Activated T-helper 2 cell treated with anti-CD3 and anti-CD28 coated beads, Interferon-gamma antibody, Interleukin-2, Interleukin-4, amounts not matched to agents 10 μg/mL and 5 μg/mL and 100 μg/mL, durations not matched to agents 14 hours and 24 hours and 36 hours (primary cell): ENCODE data around the gene TENT5A. TPM values are rescaled to one million over a fixed set of nuclear protein-coding genes. Genes with fewer than 3 reads are reported as not detected.
A peak's percentile ranks its signal among the peaks of the same experiment; 100 is the strongest.

Experiments
- DNase-seq: peaks from one replicate; pipeline ENCODE4 v3.0.0; 2021; ENCODE audit warnings: low spot score
- H3K27ac Mint-ChIP-seq: one replicate; pipeline ENCODE4 v1.8.0; 2021; ENCODE audit warnings: mixed read lengths
- H3K27me3 Mint-ChIP-seq: one replicate; pipeline ENCODE4 v1.8.0; 2021; ENCODE audit warnings: low read depth, mixed read lengths
- H3K36me3 Mint-ChIP-seq: one replicate; pipeline ENCODE4 v1.8.0; 2021; ENCODE audit warnings: low read depth, mixed read lengths
- H3K4me1 Mint-ChIP-seq: one replicate; pipeline ENCODE4 v1.8.0; 2021; ENCODE audit warnings: low read depth, mixed read lengths
- H3K4me3 Mint-ChIP-seq: one replicate; pipeline ENCODE4 v1.8.0; 2021; ENCODE audit warnings: low read depth, mild to moderate bottlenecking, moderate library complexity, mixed read lengths
- H3K9me3 Mint-ChIP-seq: one replicate; pipeline ENCODE4 v1.8.0; 2021; ENCODE audit warnings: mixed read lengths
- intact Hi-C: fragments of 100-400 bp; cut with micrococcal nuclease; formaldehyde crosslinking; loops from one replicate; pipeline ENCODE4 v1.15.1; 2023
- total RNA-seq: library from RNA; stranded (reverse); gene quantifications from 2 replicates; pipeline ENCODE4 v1.2.3, GENCODE V29; 2022

Gene TENT5A
- total RNA-seq, 1 donor from 2014 or later: 0.50 TPM

- Mint-ChIP-seq H3K27me3 (peaks cover 60% of the 10 kb centered on the region), H3K27ac (peak overlapping the region; percentile 10)
These were observed 1.5 kb upstream of the TENT5A start for GRCh38 chr6:81753711-81754577.

GRCh38 chr6:81752921-81753710, 635 bp upstream of the TENT5A start:
- Mint-ChIP-seq H3K4me1 (peaks cover 21% of the 10 kb centered on the region), H3K36me3 (peaks cover 8% of the 10 kb centered on the region), H3K4me3 (peak overlapping the region; percentile 82), H3K9me3 (no peaks in the 10 kb centered on the region), H3K27me3 (peaks cover 60% of the 10 kb centered on the region), H3K27ac (peak overlapping the region; percentile 30)
- peak; percentile 48 for DNase-seq
- intact Hi-C loops: loop anchor here (1.0 to 10.0 kb wide), 9 partner anchors 20 to 1749 kb away; partner anchors contain the start of genes DOP1A, IBTK, TTK and UBE3D

More at GRCh38 chr6:81753711-81754577, 1.5 kb upstream of the TENT5A start:
- Mint-ChIP-seq H3K4me3 (peak overlapping the region; percentile 82), H3K36me3 (peaks cover 8% of the 10 kb centered on the region), H3K4me1 (peaks cover 21% of the 10 kb centered on the region), H3K9me3 (no peaks in the 10 kb centered on the region)
- peak; percentile 68 for DNase-seq
- intact Hi-C loops: loop anchor here (1.0 to 10.0 kb wide), 9 partner anchors 19 to 1750 kb away; partner anchors contain the start of genes DOP1A, IBTK, TTK and UBE3D

GRCh38 chr6:81751388-81752083, 945 bp downstream of the TENT5A start:
- Mint-ChIP-seq H3K27ac (no peak overlapping the region), H3K36me3 (peaks cover 8% of the 10 kb centered on the region), H3K27me3 (peaks cover 53% of the 10 kb centered on the region), H3K4me3 (peak overlapping the region; percentile 82), H3K9me3 (no peaks in the 10 kb centered on the region), H3K4me1 (peaks cover 21% of the 10 kb centered on the region)
- DNase-seq: no peak
- intact Hi-C loops: loop anchor here (2.0 to 10.0 kb wide), 8 partner anchors 21 to 1587 kb away; partner anchors contain the start of genes DOP1A, IBTK and UBE3D

- Mint-ChIP-seq H3K9me3 (no peaks in the 10 kb centered on the region), H3K4me1 (peaks cover 21% of the 10 kb centered on the region), H3K36me3 (peaks cover 8% of the 10 kb centered on the region), H3K27me3 (peaks cover 50% of the 10 kb centered on the region), H3K27ac (no peak overlapping the region), H3K4me3 (peak overlapping the region; percentile 82)
- DNase-seq: no peak
- intact Hi-C loops: loop anchor here (5.0 to 10.0 kb wide), 6 partner anchors 246 to 1586 kb away; partner anchors contain the start of genes DOP1A, IBTK and UBE3D
These were observed 1.6 kb downstream of the TENT5A start for GRCh38 chr6:81750681-81751387.

- Mint-ChIP-seq H3K9me3 (no peaks in the 10 kb centered on the region), H3K27me3 (peaks cover 45% of the 10 kb centered on the region), H3K36me3 (peaks cover 8% of the 10 kb centered on the region), H3K4me3 (no peak overlapping the region), H3K4me1 (peaks cover 22% of the 10 kb centered on the region), H3K27ac (no peak overlapping the region)
- intact Hi-C loops: loop anchor here (5.0 to 10.0 kb wide), 6 partner anchors 247 to 1585 kb away; partner anchors contain the start of genes DOP1A, IBTK and UBE3D
- DNase-seq: no peak
These were observed 2.3 kb downstream of the TENT5A start for GRCh38 chr6:81750200-81750599.

GRCh38 chr6:81749707-81750106, 2.8 kb downstream of the TENT5A start:
- peaks cover 41% of the 10 kb centered on the region for H3K27me3 Mint-ChIP-seq

GRCh38 chr6:81748994-81749393, 3.5 kb downstream of the TENT5A start:
- Mint-ChIP-seq H3K9me3 (no peaks in the 10 kb centered on the region), H3K27ac (no peak overlapping the region), H3K36me3 (peaks cover 8% of the 10 kb centered on the region), H3K27me3 (peaks cover 34% of the 10 kb centered on the region), H3K4me3 (no peak overlapping the region), H3K4me1 (peaks cover 21% of the 10 kb centered on the region)
- no peak for DNase-seq
- intact Hi-C loops: no loop called here

More at GRCh38 chr6:81749707-81750106, 2.8 kb downstream of the TENT5A start:
- Mint-ChIP-seq H3K36me3 (peaks cover 8% of the 10 kb centered on the region), H3K27ac (no peak overlapping the region), H3K9me3 (no peaks in the 10 kb centered on the region), H3K4me1 (peaks cover 24% of the 10 kb centered on the region), H3K4me3 (no peak overlapping the region)
- intact Hi-C loops: loop anchor here (5.0 to 10.0 kb wide), 6 partner anchors 248 to 1585 kb away; partner anchors contain the start of genes DOP1A, IBTK and UBE3D
- DNase-seq: no peak

- Mint-ChIP-seq H3K4me3 (no peak overlapping the region), H3K36me3 (peaks cover 8% of the 10 kb centered on the region), H3K27me3 (peaks cover 33% of the 10 kb centered on the region), H3K4me1 (peaks cover 15% of the 10 kb centered on the region), H3K9me3 (no peaks in the 10 kb centered on the region), H3K27ac (no peak overlapping the region)
- DNase-seq: no peak
- intact Hi-C loops: no loop called here
These were observed 5.2 kb downstream of the TENT5A start for GRCh38 chr6:81747327-81747726.

- Mint-ChIP-seq H3K36me3 (no peaks in the 10 kb centered on the region), H3K4me3 (no peak overlapping the region), H3K4me1 (peaks cover 2% of the 10 kb centered on the region), H3K27ac (no peak overlapping the region), H3K9me3 (no peaks in the 10 kb centered on the region), H3K27me3 (peaks cover 7% of the 10 kb centered on the region)
- intact Hi-C loops: no loop called here
- no peak for DNase-seq
These were observed 8.3 kb downstream of the TENT5A start for GRCh38 chr6:81744131-81744530.

GRCh38 chr6:81743649-81744048, 8.8 kb downstream of the TENT5A start:
- intact Hi-C loops: no loop called here
- no peak overlapping the region for H3K27ac Mint-ChIP-seq

GRCh38 chr6:81741689-81742088, 10.8 kb downstream of the TENT5A start:
- DNase-seq: no peak
- Mint-ChIP-seq H3K27ac (no peak overlapping the region), H3K4me3 (no peak overlapping the region), H3K9me3 (no peaks in the 10 kb centered on the region), H3K27me3 (no peaks in the 10 kb centered on the region), H3K36me3 (no peaks in the 10 kb centered on the region), H3K4me1 (peaks cover 2% of the 10 kb centered on the region)
- intact Hi-C loops: no loop called here

More at GRCh38 chr6:81743649-81744048, 8.8 kb downstream of the TENT5A start:
- Mint-ChIP-seq H3K27me3 (peaks cover 5% of the 10 kb centered on the region), H3K9me3 (no peaks in the 10 kb centered on the region), H3K4me1 (peaks cover 2% of the 10 kb centered on the region), H3K36me3 (no peaks in the 10 kb centered on the region), H3K4me3 (no peak overlapping the region)
- no peak for DNase-seq
